Measurements from ENCODE around the gene CD44.
A peak's percentile ranks its signal among the peaks of the same experiment; 100 is the strongest.

CD44 gene

GRCh38 chr11:35136311-35136710 lies 2.7 kb upstream of the CD44 start:
- no peak for FAIRE-seq
- no peak for DNase-seq (ENCODE audit: insufficient read length, low spot score)

- FAIRE-seq: no peak
- DNase-seq (ENCODE audit: insufficient read length, low spot score): no peak
Measured at GRCh38 chr11:35138058-35138457, 913 bp upstream of the CD44 start.

GRCh38 chr11:35138606-35138942 lies 397 bp upstream of the CD44 start:
- DNase-seq (ENCODE audit: insufficient read length, low spot score) (peak; percentile 49), FAIRE-seq (no peak)

GRCh38 chr11:35139722-35140282 lies 831 bp downstream of the CD44 start:
- FAIRE-seq (no peak), DNase-seq (ENCODE audit: insufficient read length, low spot score) (peak; percentile 32)

GRCh38 chr11:35141071-35141470 lies 2.1 kb downstream of the CD44 start:
- DNase-seq (ENCODE audit: insufficient read length, low spot score): no peak

GRCh38 chr11:35141571-35141971 lies 2.6 kb downstream of the CD44 start:
- FAIRE-seq (no peak), DNase-seq (ENCODE audit: insufficient read length, low spot score) (no peak)

More at GRCh38 chr11:35141071-35141470, 2.1 kb downstream of the CD44 start:
- no peak for FAIRE-seq

- FAIRE-seq: no peak
- DNase-seq (ENCODE audit: insufficient read length, low spot score): no peak
Measured at GRCh38 chr11:35142481-35143075, 3.6 kb downstream of the CD44 start.

- FAIRE-seq: no peak
- DNase-seq (ENCODE audit: insufficient read length, low spot score): no peak
Measured at GRCh38 chr11:35143297-35144135, 4.5 kb downstream of the CD44 start.

- DNase-seq (ENCODE audit: insufficient read length, low spot score): no peak
- FAIRE-seq: no peak
Measured at GRCh38 chr11:35144136-35144741, 5.3 kb downstream of the CD44 start.

- DNase-seq (ENCODE audit: insufficient read length, low spot score): no peak
- peak; percentile 13 for FAIRE-seq
Measured at GRCh38 chr11:35144806-35145205, 5.8 kb downstream of the CD44 start.

- DNase-seq (ENCODE audit: insufficient read length, low spot score): no peak
Measured at GRCh38 chr11:35145271-35145670, 6.3 kb downstream of the CD44 start.

GRCh38 chr11:35146074-35146521 lies 7.1 kb downstream of the CD44 start:
- no peak for DNase-seq (ENCODE audit: insufficient read length, low spot score)
- FAIRE-seq: no peak

More at GRCh38 chr11:35145271-35145670, 6.3 kb downstream of the CD44 start:
- FAIRE-seq: no peak

GRCh38 chr11:35146711-35147110 lies 7.7 kb downstream of the CD44 start:
- DNase-seq (ENCODE audit: insufficient read length, low spot score) (no peak), FAIRE-seq (no peak)

- FAIRE-seq (no peak), DNase-seq (ENCODE audit: insufficient read length, low spot score) (no peak)
Measured at GRCh38 chr11:35147235-35147634, 8.3 kb downstream of the CD44 start.

- DNase-seq (ENCODE audit: insufficient read length, low spot score) (no peak), FAIRE-seq (no peak)
Measured at GRCh38 chr11:35148163-35148837, 9.3 kb downstream of the CD44 start.

- DNase-seq (ENCODE audit: insufficient read length, low spot score) (no peak), FAIRE-seq (no peak)
Measured at GRCh38 chr11:35150454-35150853, 11.5 kb downstream of the CD44 start.

GRCh38 chr11:35151241-35151640 lies 12.3 kb downstream of the CD44 start:
- DNase-seq (ENCODE audit: insufficient read length, low spot score) (no peak), FAIRE-seq (no peak)

- DNase-seq (ENCODE audit: insufficient read length, low spot score) (no peak), FAIRE-seq (no peak)
Measured at GRCh38 chr11:35151683-35152280, 12.8 kb downstream of the CD44 start.

GRCh38 chr11:35152575-35152974 lies 13.6 kb downstream of the CD44 start:
- no peak for DNase-seq (ENCODE audit: insufficient read length, low spot score)
- peak; percentile 40 for FAIRE-seq

- no peak for DNase-seq (ENCODE audit: insufficient read length, low spot score)
- no peak for FAIRE-seq
Measured at GRCh38 chr11:35153280-35153679, 14.3 kb downstream of the CD44 start.

- FAIRE-seq (no peak), DNase-seq (ENCODE audit: insufficient read length, low spot score) (no peak)
Measured at GRCh38 chr11:35154952-35155351, 16.0 kb downstream of the CD44 start.
